Vagina (tissue), 2 donors: Measurements from ENCODE around the gene ARMC5. TPM values are rescaled to one million over a fixed set of nuclear protein-coding genes. Genes with fewer than 3 reads are reported as not detected.

Source experiments
- DNase-seq, 2 donors: peaks; one replicate each; pipeline ENCODE4 v3.0.0-alpha.2; 2017; ENCODE audit errors: extremely low spot score in 2 of 2
- H3K27ac ChIP-seq: fragments of 200-600 bp; sonication (generic); one replicate; pipeline ENCODE4 v1.5.1; 2019
- H3K27me3 ChIP-seq: fragments of 200-600 bp; sonication (generic); one replicate; pipeline ENCODE4 v1.5.1; 2019
- H3K36me3 ChIP-seq, 2 donors: fragments of 200-600 bp; sonication (generic); one replicate each; pipeline ENCODE4 v1.5.1; 2017 to 2019
- H3K4me1 ChIP-seq: fragments of 200-600 bp; sonication (generic); one replicate; pipeline ENCODE4 v1.5.1; 2019
- H3K4me3 ChIP-seq, 2 donors: fragments of 200-600 bp; sonication (generic); 1 replicate in 1 of 2; 2 replicates in 1 of 2; pipeline ENCODE4 v1.5.1; 2016 to 2019
- H3K9me3 ChIP-seq: fragments of 200-600 bp; sonication (generic); one replicate; pipeline ENCODE4 v1.5.1; 2019
- POLR2A ChIP-seq, 2 donors: fragments of 450-650 bp; IDR thresholded peaks; one replicate each; pipeline ENCODE4 v1.6.1; 2017; ENCODE audit warnings: antibody characterized with exemption in 2 of 2, mild to moderate bottlenecking in 2 of 2, moderate library complexity in 2 of 2
- POLR2AphosphoS5 ChIP-seq, 2 donors: sonication (generic); formaldehyde crosslinking; IDR thresholded peaks; one replicate each; pipeline ENCODE4 v1.9.0; 2017; ENCODE audit warnings: antibody characterized with exemption in 2 of 2, mild to moderate bottlenecking in 2 of 2, low read depth in 1 of 2; ENCODE audit not compliant: insufficient read depth in 1 of 2
- intact Hi-C: fragments of 100-400 bp; cut with DNase I; formaldehyde crosslinking; loops from one replicate; pipeline ENCODE4 v1.15.1; 2023
- total RNA-seq: library from RNA; depleted of rRNA; stranded (reverse); fragments of >200 nt; gene quantifications from one replicate; pipeline ENCODE4 v1.2.3, GENCODE V29; 2016
- TF ChIP-seq, protein P1 (sequence below), 3 experiments: fragments of 450-650 bp in 2 of 3; fragments of 200-600 bp in 1 of 3; sonication (generic) in 1 of 3; IDR thresholded peaks; one replicate each; pipeline ENCODE4 v1.5.1; 2017 to 2019; ENCODE audit warnings: antibody characterized with exemption in 3 of 3, mild to moderate bottlenecking in 2 of 3, moderate library complexity in 2 of 3

The ARMC5 gene
- total RNA-seq, 1 donor from 2014 or later, result 11.3 TPM

DNA sequence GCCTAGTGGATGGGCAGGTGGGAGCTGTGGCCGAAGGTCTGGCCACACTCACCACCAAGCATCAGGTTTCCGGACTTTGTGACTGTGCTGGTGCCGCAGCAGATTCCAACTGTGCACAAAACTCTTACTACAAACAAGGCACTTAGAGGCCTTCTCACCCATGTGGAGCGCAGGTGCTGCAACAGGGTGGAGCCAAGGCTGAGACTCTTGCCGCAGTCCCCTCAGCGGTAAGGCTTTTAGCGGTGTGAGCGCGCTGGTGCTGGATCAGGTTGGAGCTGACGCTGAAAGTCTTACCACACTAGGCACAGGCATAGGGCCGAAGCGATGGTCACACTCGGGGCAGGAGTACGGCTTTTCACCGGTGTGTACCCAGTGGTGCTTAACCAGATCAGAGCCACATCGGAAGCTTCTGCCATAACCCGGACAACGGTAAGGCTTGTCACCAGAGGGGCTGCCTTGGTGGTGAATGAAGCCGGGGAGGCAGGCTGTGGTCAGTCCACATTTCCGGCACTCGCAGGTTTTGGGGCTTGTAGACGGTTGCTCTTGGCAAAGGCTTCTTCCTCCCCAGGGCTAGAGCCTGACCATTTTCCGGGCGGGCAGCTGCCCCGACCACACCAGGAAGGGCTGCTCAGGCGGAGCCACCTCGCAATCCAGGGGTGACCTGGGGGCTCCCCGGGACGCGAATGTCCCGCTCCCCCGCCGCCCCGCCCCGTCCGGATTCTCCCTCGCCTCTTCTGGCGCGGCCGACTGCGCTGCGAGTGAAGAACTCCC is 1.0 kb upstream of the ARMC5 start:
- Histone ChIP-seq H3K4me3 (peak overlapping the region; percentile 68 to 87), H3K27ac (peak overlapping the region; percentile 94), H3K4me1 (peaks cover 63% of the 10 kb centered on the region), H3K9me3 (no peaks in the 10 kb centered on the region), H3K27me3 (no peaks in the 10 kb centered on the region), H3K36me3 (peaks cover 0 to 21% of the 10 kb centered on the region in 2 donors)
- intact Hi-C loops, result loop anchor here (10.0 kb wide), 1 partner anchor 417 kb away; the partner anchor contains the start of gene ZNF267
- DNase-seq, result no peak
- TF ChIP-seq POLR2A (IDR thresholded peaks at IDR 0.05) (no peak), POLR2AphosphoS5 (IDR thresholded peaks at IDR 0.05; ENCODE audit: insufficient read depth in 1 of 2, low read depth in 1 of 2) (no peak)
- TF ChIP-seq, protein P1, sequence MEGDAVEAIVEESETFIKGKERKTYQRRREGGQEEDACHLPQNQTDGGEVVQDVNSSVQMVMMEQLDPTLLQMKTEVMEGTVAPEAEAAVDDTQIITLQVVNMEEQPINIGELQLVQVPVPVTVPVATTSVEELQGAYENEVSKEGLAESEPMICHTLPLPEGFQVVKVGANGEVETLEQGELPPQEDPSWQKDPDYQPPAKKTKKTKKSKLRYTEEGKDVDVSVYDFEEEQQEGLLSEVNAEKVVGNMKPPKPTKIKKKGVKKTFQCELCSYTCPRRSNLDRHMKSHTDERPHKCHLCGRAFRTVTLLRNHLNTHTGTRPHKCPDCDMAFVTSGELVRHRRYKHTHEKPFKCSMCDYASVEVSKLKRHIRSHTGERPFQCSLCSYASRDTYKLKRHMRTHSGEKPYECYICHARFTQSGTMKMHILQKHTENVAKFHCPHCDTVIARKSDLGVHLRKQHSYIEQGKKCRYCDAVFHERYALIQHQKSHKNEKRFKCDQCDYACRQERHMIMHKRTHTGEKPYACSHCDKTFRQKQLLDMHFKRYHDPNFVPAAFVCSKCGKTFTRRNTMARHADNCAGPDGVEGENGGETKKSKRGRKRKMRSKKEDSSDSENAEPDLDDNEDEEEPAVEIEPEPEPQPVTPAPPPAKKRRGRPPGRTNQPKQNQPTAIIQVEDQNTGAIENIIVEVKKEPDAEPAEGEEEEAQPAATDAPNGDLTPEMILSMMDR (IDR thresholded peaks at IDR 0.05), result no peak

DNA sequence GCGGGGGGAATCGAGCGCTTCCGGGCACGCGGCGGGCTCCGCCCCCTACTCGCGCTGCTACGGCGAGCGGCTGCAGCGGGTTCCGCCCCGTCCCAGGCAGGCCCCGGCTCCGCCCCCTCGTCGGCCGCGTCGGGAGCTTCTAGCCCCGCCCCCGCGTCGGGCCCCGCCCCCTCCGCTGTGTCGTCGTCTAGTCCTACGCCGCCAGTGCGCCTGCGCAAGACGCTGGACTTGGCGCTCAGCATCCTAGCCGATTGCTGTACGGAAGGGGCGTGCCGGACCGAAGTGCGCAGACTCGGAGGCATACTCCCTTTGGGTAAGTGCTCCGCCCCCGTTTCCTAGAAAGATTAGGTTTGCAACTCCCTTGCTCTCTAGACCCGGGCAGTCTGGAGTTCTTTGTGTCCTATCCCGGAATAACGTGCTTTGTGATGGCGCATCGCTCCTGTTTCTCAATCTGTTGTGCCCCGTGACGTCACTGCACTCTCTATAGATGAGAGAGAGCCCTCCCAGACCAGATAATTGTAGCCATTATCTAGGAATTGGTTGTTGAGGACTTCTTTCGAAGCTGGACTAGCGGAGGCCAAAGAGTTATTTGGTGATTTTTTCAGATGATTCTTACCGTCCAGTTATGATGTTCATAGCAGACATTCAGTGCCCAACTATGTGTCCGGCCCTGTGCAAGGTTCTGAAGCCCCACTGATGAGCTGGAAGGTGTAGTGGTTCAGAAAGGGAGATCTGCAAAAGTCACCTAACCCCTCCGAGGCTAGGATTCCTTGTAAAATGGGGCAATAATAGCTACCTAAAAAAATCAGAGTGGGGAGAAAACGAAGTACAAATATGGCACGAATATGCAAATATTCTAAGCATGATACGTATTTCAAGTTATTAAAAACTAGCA is 633 bp downstream of the ARMC5 start:
- H3K36me3 ChIP-seq, result peaks cover 0 to 38% of the 10 kb centered on the region in 2 donors
- no peaks in the 10 kb centered on the region for H3K27me3 ChIP-seq
- H3K4me1 ChIP-seq, result peaks cover 46% of the 10 kb centered on the region
- peak overlapping the region; percentile 68 to 87 for H3K4me3 ChIP-seq
- TF ChIP-seq POLR2A (IDR thresholded peaks at IDR 0.05), result peak in 1 of 2 donors; percentile 22
- peak in 1 of 2 donors; percentile 90 for TF ChIP-seq POLR2AphosphoS5 (IDR thresholded peaks at IDR 0.05; ENCODE audit: insufficient read depth in 1 of 2, low read depth in 1 of 2)
- TF ChIP-seq, protein P1 (IDR thresholded peaks at IDR 0.05), result no peak
- DNase-seq, result peak; percentile 100
- peak overlapping the region; percentile 94 for H3K27ac ChIP-seq
- H3K9me3 ChIP-seq, result no peaks in the 10 kb centered on the region
- intact Hi-C loops, result loop anchor here (10.0 kb wide), 1 partner anchor 415 kb away; the partner anchor contains the start of gene ZNF267

DNA sequence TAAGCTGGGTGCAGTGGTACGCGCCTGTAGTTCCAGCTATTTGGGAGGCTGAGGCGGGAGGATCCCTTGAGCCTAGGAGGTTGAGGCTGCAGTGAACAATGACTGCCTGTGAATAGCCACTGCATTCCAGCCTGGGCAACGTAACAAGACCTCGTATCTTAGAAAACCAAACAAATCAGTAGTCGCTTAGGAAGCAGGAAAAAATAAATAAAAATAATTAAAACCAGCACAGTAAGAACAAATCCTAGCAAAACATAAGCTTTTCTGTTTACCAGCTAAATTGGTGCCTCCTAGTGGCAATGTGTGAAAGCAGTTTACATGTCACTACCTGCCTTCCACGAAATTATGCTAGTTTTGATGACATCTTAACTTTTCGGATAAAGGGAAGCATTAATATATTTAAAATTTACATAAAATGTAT is 1.3 kb downstream of the ARMC5 start:
- peak overlapping the region; percentile 94 for H3K27ac ChIP-seq
- peak overlapping the region; percentile 31 to 68 for H3K4me3 ChIP-seq
- no peak for DNase-seq
- no peaks in the 10 kb centered on the region for H3K27me3 ChIP-seq
- TF ChIP-seq, protein P1 (IDR thresholded peaks at IDR 0.05), result peak in 2 of 3 experiments; percentile 41 to 44
- TF ChIP-seq POLR2A (IDR thresholded peaks at IDR 0.05), result no peak
- H3K9me3 ChIP-seq, result no peaks in the 10 kb centered on the region
- peaks cover 40% of the 10 kb centered on the region for H3K4me1 ChIP-seq
- intact Hi-C loops, result no loop called here
- H3K36me3 ChIP-seq, result peaks cover 0 to 40% of the 10 kb centered on the region in 2 donors

DNA sequence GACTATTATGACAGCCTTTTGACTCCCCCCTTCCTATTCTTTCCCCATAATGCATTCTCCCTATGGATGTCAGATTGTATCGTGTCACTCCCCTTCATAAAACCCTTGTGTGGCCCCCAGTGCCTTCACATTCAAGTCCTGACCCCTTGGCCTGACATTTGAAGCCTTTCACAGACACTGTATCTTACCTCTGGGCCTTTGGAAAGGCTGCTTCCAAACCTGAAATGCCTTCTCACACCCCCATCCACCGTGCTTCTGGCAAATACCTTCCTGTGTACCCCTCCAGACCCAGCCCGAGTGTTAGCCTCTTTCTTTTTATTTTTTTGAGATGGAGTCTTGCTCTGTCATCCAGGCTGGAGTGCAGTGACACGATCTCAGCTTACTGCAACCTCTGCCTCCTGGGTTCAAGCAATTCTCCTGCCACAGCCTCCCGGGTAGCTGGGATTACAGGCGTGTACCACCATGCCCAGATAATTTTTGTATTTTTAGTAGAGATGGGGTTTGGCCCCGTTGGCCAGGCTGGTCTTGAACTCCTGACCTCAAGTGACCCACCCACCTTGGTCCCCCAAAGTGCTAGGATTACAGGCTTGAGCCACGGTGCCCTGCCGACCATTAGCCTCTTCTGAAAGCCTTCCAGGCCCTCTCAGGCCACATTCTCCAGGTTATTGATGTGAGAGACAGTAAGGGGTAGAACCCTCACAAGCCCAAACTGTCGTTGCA is 2.1 kb downstream of the ARMC5 start:
- H3K27me3 ChIP-seq, result no peaks in the 10 kb centered on the region
- no peaks in the 10 kb centered on the region for H3K9me3 ChIP-seq
- no peak overlapping the region for H3K4me3 ChIP-seq
- no peak overlapping the region for H3K27ac ChIP-seq
- DNase-seq, result no peak
- TF ChIP-seq, protein P1 (IDR thresholded peaks at IDR 0.05), result no peak
- TF ChIP-seq POLR2AphosphoS5 (IDR thresholded peaks at IDR 0.05; ENCODE audit: insufficient read depth in 1 of 2, low read depth in 1 of 2), result no peak
- no peak for TF ChIP-seq POLR2A (IDR thresholded peaks at IDR 0.05)
- peaks cover 32% of the 10 kb centered on the region for H3K4me1 ChIP-seq
- intact Hi-C loops, result no loop called here
- H3K36me3 ChIP-seq, result peaks cover 0 to 43% of the 10 kb centered on the region in 2 donors
